ENCODE measurements around the gene ETV4. TPM values are rescaled to one million over a fixed set of nuclear protein-coding genes. Genes with fewer than 3 reads are reported as not detected.
A peak's percentile ranks its signal among the peaks of the same experiment; 100 is the strongest.

The ETV4 gene
- total RNA-seq, 1 donor from 2014 or later = 11.0 TPM

GRCh38 chr17:43548689-43549379, 2.7 kb upstream of the ETV4 start:
- Mint-ChIP-seq H3K9me3 (no peaks in the 10 kb centered on the region), H3K27ac (no peak overlapping the region)
- intact Hi-C loops (cut with micrococcal nuclease) = loop anchor here (10.0 kb wide), 1 partner anchor 154 kb away; the partner anchor contains the start of gene ARL4D

GRCh38 chr17:43547659-43548256, 1.6 kb upstream of the ETV4 start:
- DNase-seq (ENCODE audit: low spot score) = no peak
- intact Hi-C loops (cut with micrococcal nuclease) = loop anchor here (2.0 to 10.0 kb wide), 2 partner anchors 65 to 153 kb away; partner anchors contain the start of genes ARL4D and DHX8
- Mint-ChIP-seq H3K4me1 (ENCODE audit: low read depth) (peaks cover 19% of the 10 kb centered on the region), H3K36me3 (ENCODE audit: low read depth) (no peaks in the 10 kb centered on the region), H3K9me3 (no peaks in the 10 kb centered on the region), H3K27ac (no peak overlapping the region), H3K27me3 (ENCODE audit: low read depth) (peaks cover 41% of the 10 kb centered on the region), H3K4me3 (ENCODE audit: low read depth) (no peak overlapping the region)

More at GRCh38 chr17:43548689-43549379, 2.7 kb upstream of the ETV4 start:
- DNase-seq (ENCODE audit: low spot score) = no peak
- Mint-ChIP-seq H3K4me3 (ENCODE audit: low read depth) (no peak overlapping the region), H3K27me3 (ENCODE audit: low read depth) (peaks cover 32% of the 10 kb centered on the region), H3K36me3 (ENCODE audit: low read depth) (no peaks in the 10 kb centered on the region), H3K4me1 (ENCODE audit: low read depth) (peaks cover 19% of the 10 kb centered on the region)

- H3K27me3 Mint-ChIP-seq (ENCODE audit: low read depth) = peaks cover 45% of the 10 kb centered on the region
- no peaks in the 10 kb centered on the region for H3K9me3 Mint-ChIP-seq
- peak overlapping the region; percentile 90 for H3K4me3 Mint-ChIP-seq (ENCODE audit: low read depth)
- intact Hi-C loops (cut with micrococcal nuclease) = loop anchor here (2.0 to 10.0 kb wide), 2 partner anchors 64 to 152 kb away; partner anchors contain the start of genes ARL4D and DHX8
- H3K27ac Mint-ChIP-seq = no peak overlapping the region
- peaks cover 19% of the 10 kb centered on the region for H3K4me1 Mint-ChIP-seq (ENCODE audit: low read depth)
- DNase-seq (ENCODE audit: low spot score) = no peak
- H3K36me3 Mint-ChIP-seq (ENCODE audit: low read depth) = no peaks in the 10 kb centered on the region
Measured at GRCh38 chr17:43547189-43547550, 1.0 kb upstream of the ETV4 start.

GRCh38 chr17:43545383-43545632, 832 bp downstream of the ETV4 start:
- intact Hi-C loops (cut with micrococcal nuclease) = loop anchor here (10.0 kb wide), 1 partner anchor 151 kb away; the partner anchor contains the start of gene ARL4D
- no peaks in the 10 kb centered on the region for H3K36me3 Mint-ChIP-seq (ENCODE audit: low read depth)
- H3K4me1 Mint-ChIP-seq (ENCODE audit: low read depth) = peaks cover 19% of the 10 kb centered on the region
- peak; percentile 24 for DNase-seq (ENCODE audit: low spot score)
- no peak overlapping the region for H3K27ac Mint-ChIP-seq
- H3K9me3 Mint-ChIP-seq = no peaks in the 10 kb centered on the region
- H3K4me3 Mint-ChIP-seq (ENCODE audit: low read depth) = peak overlapping the region; percentile 90
- peaks cover 43% of the 10 kb centered on the region for H3K27me3 Mint-ChIP-seq (ENCODE audit: low read depth)

- intact Hi-C loops (cut with micrococcal nuclease) = loop anchor here (10.0 kb wide), 1 partner anchor 149 kb away; the partner anchor contains the start of gene ARL4D
- Mint-ChIP-seq H3K36me3 (ENCODE audit: low read depth) (no peaks in the 10 kb centered on the region), H3K4me1 (ENCODE audit: low read depth) (peaks cover 19% of the 10 kb centered on the region), H3K27me3 (ENCODE audit: low read depth) (peaks cover 37% of the 10 kb centered on the region), H3K4me3 (ENCODE audit: low read depth) (peak overlapping the region; percentile 31), H3K9me3 (no peaks in the 10 kb centered on the region), H3K27ac (no peak overlapping the region)
- no peak for DNase-seq (ENCODE audit: low spot score)
Measured at GRCh38 chr17:43543771-43544575, 2.2 kb downstream of the ETV4 start.

- H3K27me3 Mint-ChIP-seq (ENCODE audit: low read depth) = peaks cover 37% of the 10 kb centered on the region
- H3K36me3 Mint-ChIP-seq (ENCODE audit: low read depth) = no peaks in the 10 kb centered on the region
- no peak overlapping the region for H3K27ac Mint-ChIP-seq
- intact Hi-C loops (cut with micrococcal nuclease) = loop anchor here (10.0 kb wide), 1 partner anchor 148 kb away; the partner anchor contains the start of gene ARL4D
- no peaks in the 10 kb centered on the region for H3K9me3 Mint-ChIP-seq
- H3K4me3 Mint-ChIP-seq (ENCODE audit: low read depth) = no peak overlapping the region
- peaks cover 19% of the 10 kb centered on the region for H3K4me1 Mint-ChIP-seq (ENCODE audit: low read depth)
- DNase-seq (ENCODE audit: low spot score) = no peak
Measured at GRCh38 chr17:43543300-43543699, 2.8 kb downstream of the ETV4 start.

- DNase-seq (ENCODE audit: low spot score) = no peak
- Mint-ChIP-seq H3K36me3 (ENCODE audit: low read depth) (no peaks in the 10 kb centered on the region), H3K4me1 (ENCODE audit: low read depth) (peaks cover 19% of the 10 kb centered on the region), H3K27me3 (ENCODE audit: low read depth) (peaks cover 35% of the 10 kb centered on the region), H3K4me3 (ENCODE audit: low read depth) (no peak overlapping the region), H3K9me3 (no peaks in the 10 kb centered on the region), H3K27ac (no peak overlapping the region)
- intact Hi-C loops (cut with micrococcal nuclease) = loop anchor here (10.0 kb wide), 1 partner anchor 148 kb away; the partner anchor contains the start of gene ARL4D
Measured at GRCh38 chr17:43542859-43543258, 3.3 kb downstream of the ETV4 start.

- Mint-ChIP-seq H3K36me3 (ENCODE audit: low read depth) (no peaks in the 10 kb centered on the region), H3K27me3 (ENCODE audit: low read depth) (peaks cover 28% of the 10 kb centered on the region), H3K4me1 (ENCODE audit: low read depth) (peaks cover 10% of the 10 kb centered on the region), H3K9me3 (no peaks in the 10 kb centered on the region), H3K4me3 (ENCODE audit: low read depth) (no peak overlapping the region), H3K27ac (no peak overlapping the region)
- no peak for DNase-seq (ENCODE audit: low spot score)
- intact Hi-C loops (cut with micrococcal nuclease) = loop anchor here (10.0 kb wide), 1 partner anchor 146 kb away; the partner anchor contains the start of gene ARL4D
Measured at GRCh38 chr17:43540821-43541674, 5.1 kb downstream of the ETV4 start.

- H3K4me3 Mint-ChIP-seq (ENCODE audit: low read depth) = no peak overlapping the region
- no peak for DNase-seq (ENCODE audit: low spot score)
- H3K36me3 Mint-ChIP-seq (ENCODE audit: low read depth) = no peaks in the 10 kb centered on the region
- intact Hi-C loops (cut with micrococcal nuclease) = no loop called here
- H3K4me1 Mint-ChIP-seq (ENCODE audit: low read depth) = peaks cover 4% of the 10 kb centered on the region
- no peaks in the 10 kb centered on the region for H3K27me3 Mint-ChIP-seq (ENCODE audit: low read depth)
- peak overlapping the region; percentile 21 for H3K27ac Mint-ChIP-seq
- H3K9me3 Mint-ChIP-seq = no peaks in the 10 kb centered on the region
Measured at GRCh38 chr17:43536236-43536992, 9.7 kb downstream of the ETV4 start.

- Mint-ChIP-seq H3K27ac (no peak overlapping the region), H3K9me3 (no peaks in the 10 kb centered on the region), H3K4me3 (ENCODE audit: low read depth) (no peak overlapping the region), H3K4me1 (ENCODE audit: low read depth) (peaks cover 4% of the 10 kb centered on the region), H3K27me3 (ENCODE audit: low read depth) (no peaks in the 10 kb centered on the region), H3K36me3 (ENCODE audit: low read depth) (no peaks in the 10 kb centered on the region)
- no peak for DNase-seq (ENCODE audit: low spot score)
- intact Hi-C loops (cut with micrococcal nuclease) = no loop called here
Measured at GRCh38 chr17:43534909-43535308, 11.2 kb downstream of the ETV4 start.

GRCh38 chr17:43533699-43534098, 12.4 kb downstream of the ETV4 start:
- Mint-ChIP-seq H3K4me1 (ENCODE audit: low read depth) (peaks cover 4% of the 10 kb centered on the region), H3K9me3 (no peaks in the 10 kb centered on the region), H3K36me3 (ENCODE audit: low read depth) (peaks cover 4% of the 10 kb centered on the region), H3K27me3 (ENCODE audit: low read depth) (no peaks in the 10 kb centered on the region), H3K4me3 (ENCODE audit: low read depth) (no peak overlapping the region), H3K27ac (no peak overlapping the region)
- DNase-seq (ENCODE audit: low spot score) = no peak
- intact Hi-C loops (cut with micrococcal nuclease) = no loop called here
